DND-41 (cell line): ENCODE data around the gene SLC24A3.

Experiments
- CTCF ChIP-seq: IDR thresholded peaks from 2 replicates; pipeline ENCODE4 v1.5.1; 2012; ENCODE audit warnings: borderline replicate concordance, low read length, moderate library complexity, mild to moderate bottlenecking; ENCODE audit not compliant: poor library complexity, severe bottlenecking; ENCODE audit errors: extremely low read depth
- EZH2 ChIP-seq: IDR thresholded peaks from 3 replicates; pipeline ENCODE4 v1.6.1; 2012; ENCODE audit warnings: borderline replicate concordance, low read depth, mild to moderate bottlenecking, moderate library complexity, low read length, inconsistent platforms; ENCODE audit not compliant: severe bottlenecking

GRCh38 chr20:19659448-19659847 lies 447.0 kb downstream of the SLC24A3 start:
- TF ChIP-seq CTCF (no peak), EZH2 (no peak)
